ENCODE results near the gene LRRC15. TPM values are rescaled to one million over a fixed set of nuclear protein-coding genes. Genes with fewer than 3 reads are reported as not detected.

The LRRC15 gene
- total RNA-seq, 1 experiment from 2014 or later, result 9.6 TPM

DNA sequence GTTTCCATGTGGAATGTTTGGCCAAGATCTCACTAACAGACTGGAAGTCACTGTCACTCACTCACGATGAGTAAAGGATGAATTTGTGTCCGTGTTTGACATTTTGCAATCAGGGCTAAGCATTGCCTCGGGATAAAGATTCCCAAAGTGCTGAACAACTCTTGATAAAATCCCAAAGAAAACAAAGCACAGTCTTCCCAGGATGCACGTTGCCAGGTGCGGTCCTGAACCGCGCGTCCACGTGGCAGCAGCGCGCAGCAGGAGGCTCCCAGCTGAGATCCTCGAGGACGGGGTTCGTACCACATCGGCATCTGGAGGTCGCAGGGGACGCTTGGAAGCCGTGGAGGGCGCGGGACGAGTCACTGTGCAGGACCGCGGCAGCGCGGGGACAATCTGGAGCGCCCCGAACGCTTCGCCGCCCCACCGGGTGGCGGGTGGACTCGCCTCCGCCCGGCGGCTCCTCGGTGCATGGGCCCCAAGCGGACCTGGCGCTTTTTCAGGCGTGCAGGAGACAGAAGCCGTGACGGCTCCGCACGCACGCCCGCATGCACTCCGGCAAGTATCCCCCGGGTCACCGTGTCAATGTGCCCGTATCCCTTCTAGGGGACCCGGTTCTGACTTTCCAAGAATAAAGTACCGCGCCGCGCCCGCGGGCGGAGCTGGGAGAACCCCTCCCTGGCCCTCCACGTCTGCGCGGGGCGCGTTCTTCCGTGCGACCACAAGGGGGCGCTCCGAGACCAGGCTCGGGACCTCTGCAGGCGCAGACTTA is 36.1 kb downstream of the LRRC15 start:
- peak; percentile 86 for DNase-seq (ENCODE audit: low read depth)

DNA sequence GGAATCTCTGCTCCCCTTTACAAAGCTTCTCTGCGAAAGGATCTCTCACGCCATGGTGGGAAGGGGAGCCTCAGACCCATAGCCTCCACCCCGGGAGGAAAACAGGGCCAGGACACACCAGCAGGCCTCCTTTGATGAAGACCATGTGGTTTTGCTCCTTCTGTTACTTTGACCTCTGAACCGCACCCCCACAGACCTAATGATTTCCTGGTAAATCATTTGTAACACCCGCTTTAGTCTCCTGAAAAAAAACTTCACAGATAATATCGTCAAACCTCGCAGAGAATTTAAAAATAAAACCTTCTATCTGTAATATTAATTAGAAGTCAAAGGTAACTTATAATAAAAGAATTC is 36.7 kb downstream of the LRRC15 start:
- DNase-seq (ENCODE audit: low read depth), result no peak

DNA sequence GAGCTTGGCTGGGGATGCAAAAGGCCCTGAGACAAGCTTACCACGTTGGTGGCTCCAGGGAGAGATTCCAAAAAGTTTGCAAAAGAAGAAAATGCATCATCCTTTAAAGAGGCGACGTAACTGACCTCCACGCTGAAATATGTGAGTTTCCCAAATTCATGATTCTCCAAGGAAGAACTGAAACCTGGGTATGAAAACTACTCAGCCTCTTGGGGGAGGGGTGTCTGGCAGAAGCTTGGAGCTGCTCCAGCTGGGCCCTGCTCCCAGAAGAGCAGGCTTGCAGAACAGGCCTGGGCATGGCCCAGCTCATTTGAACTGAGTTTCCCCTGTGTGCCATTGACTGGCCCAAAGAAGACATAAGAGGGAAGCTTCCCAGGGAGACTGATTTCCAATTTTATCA is 39.0 kb downstream of the LRRC15 start:
- peak; percentile 54 for DNase-seq (ENCODE audit: low read depth)

DNA sequence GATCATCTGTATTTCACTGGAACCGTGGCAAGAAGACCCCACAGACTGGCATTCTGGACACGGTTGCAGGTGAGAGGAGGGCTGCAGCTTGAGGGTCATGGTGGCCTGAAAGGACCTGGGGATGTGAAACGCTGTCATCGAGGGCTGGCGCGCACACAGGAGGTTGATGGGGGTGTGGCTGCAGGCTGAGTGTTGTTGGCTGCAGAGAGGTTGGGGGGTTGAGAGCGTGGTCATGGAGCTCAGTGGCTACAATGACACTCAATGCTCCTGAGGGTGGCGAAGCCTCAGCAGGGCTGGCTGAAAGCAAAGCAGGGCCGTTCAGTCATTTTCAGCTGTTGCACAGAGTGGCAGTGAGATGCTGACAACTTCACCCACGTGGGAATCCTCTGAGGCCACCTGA is 39.4 kb downstream of the LRRC15 start:
- no peak for DNase-seq (ENCODE audit: low read depth)

DNA sequence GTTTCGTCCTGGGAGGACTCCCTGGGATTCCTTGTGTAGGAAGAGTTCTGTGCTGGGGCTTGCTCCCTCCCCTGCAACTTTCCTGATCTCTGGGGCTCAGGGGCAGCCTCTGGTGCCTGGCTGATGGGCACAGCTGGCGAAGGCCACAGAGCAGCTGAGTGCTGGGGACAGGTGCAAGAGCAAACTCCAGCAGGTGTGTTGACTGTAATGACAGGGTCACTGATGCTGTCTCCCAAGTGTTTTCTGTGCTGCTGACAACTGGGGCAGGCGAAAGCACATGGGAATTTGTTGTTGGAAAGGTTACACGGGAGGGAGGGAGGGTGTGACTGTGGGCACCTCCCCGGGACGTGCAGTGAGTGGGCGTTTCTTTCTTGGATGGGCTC is 40.0 kb downstream of the LRRC15 start:
- no peak for DNase-seq (ENCODE audit: low read depth)

DNA sequence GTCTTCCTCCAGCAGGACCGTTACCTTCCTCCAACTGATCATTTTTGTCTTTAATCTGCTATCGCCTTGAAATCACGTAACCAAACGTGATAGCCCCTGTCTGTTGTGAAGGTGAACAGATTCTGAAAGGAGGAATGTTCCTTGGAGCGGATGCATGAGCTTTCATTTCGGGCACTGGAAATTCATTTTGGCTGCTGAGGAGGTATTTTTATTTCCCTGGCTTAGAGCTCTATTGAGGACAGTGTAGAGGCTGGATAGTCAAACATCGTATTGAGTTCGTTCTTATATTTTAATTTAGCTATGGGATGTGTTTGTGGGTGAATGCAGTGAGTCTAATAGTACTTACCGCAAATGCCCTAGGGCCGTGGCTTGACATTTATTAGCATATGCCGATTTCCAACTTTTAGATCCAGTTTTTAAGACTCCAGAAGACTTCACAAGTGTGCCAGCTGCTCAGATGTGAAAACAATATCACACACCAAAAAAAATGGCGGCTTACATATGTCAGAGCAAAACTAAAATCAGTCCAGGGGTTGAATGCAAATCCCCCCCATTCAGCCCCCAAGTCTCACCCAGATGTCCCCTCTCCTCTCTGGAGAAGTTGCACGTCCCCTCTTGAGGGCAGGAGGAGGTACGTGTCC is 40.5 kb downstream of the LRRC15 start:
- DNase-seq (ENCODE audit: low read depth), result no peak

DNA sequence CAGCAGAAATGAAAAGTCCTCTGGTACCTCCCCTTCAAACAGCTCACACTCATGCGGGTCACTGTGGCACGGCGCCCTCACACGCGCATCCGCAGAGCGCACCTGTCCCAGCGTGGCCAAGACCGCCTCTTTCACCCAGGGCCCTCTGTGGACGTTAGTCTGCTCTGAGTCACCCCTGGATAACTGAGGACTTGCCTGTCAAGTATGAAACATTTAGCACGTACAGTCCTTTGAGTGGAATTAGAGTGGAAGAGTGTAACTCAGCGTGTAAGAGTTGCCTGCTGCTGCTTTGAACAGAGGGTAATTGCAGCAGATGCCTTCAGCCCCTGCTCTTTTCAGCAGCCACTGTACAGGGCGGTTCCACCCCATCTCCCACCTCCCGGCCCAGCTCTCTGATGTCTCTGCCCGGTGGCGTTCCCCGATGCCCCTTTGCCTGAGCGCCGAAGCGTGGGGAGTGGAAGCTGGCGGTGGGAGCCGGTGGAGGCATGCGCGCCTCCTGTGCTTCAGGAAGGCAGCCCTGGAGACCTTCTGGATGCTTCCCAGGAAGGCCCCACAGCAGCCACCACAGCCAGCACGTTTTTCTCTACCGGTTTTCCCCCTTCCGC is 41.4 kb downstream of the LRRC15 start:
- DNase-seq (ENCODE audit: low read depth), result peak; percentile 90

DNA sequence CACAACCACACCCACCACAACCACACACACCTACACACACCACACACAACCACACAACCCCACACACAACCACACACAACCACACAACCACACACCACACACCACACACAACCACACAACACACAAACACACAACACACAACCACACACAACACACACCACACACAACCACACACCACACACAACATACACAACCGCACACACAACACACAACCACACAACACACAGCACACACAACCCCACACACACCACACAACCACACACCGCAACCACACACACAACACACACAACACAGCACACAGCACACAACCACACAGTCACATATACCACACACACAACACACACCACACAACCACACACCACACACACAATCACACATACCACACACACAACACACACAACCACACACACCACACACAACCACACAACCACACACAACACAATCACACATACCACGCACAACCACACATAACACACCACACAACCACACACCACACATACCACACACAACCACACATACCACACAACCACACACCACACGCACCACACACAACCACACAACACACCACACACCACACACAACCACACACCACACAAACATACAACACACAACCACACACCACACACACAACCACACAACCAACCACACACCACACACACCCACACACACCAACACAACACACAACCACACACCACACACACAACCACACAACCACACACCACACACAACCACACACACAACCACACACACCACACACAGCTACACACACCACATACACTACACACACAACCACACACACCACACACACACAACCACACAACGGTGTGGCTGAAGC is 42.1 kb downstream of the LRRC15 start:
- no peak for DNase-seq (ENCODE audit: low read depth)

DNA sequence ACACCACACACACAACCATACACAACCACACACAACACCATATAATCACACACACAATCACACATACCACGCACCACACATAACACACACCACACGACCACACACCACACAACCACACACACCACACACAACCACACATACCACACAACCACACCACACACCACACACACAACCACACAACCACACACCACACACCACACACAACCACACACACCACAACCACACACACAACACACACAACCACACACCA is 42.6 kb downstream of the LRRC15 start:
- no peak for DNase-seq (ENCODE audit: low read depth)

DNA sequence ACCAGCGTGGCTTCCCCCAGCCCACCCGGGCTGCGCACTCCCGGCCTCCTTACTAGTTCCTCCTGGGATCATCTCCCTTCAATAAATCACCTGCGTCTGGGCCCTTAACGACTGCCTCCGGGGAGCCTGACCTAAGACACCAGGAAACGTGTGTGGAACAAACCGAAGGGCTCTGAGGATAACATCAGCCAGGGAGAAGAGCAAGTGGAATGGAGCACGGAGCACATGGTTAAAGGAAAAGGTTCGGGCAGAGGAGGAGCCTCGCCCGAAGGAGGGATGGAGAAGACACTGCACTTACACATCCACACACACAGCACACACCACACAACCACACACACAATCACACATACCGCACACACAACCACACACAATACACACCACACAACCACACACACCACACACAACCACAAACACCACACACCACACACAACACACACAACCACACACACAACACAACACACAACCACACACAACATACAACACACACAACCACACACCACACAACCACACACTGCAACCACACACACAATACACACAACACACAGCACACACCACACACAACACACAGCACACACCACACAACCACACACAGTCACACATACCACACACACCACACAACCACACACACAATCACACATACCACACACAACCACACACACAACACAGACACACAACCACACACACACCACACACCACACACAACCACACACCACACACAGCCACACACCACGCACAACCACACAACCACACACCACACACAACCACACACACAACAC is 43.2 kb downstream of the LRRC15 start:
- DNase-seq (ENCODE audit: low read depth), result peak; percentile 51

DNA sequence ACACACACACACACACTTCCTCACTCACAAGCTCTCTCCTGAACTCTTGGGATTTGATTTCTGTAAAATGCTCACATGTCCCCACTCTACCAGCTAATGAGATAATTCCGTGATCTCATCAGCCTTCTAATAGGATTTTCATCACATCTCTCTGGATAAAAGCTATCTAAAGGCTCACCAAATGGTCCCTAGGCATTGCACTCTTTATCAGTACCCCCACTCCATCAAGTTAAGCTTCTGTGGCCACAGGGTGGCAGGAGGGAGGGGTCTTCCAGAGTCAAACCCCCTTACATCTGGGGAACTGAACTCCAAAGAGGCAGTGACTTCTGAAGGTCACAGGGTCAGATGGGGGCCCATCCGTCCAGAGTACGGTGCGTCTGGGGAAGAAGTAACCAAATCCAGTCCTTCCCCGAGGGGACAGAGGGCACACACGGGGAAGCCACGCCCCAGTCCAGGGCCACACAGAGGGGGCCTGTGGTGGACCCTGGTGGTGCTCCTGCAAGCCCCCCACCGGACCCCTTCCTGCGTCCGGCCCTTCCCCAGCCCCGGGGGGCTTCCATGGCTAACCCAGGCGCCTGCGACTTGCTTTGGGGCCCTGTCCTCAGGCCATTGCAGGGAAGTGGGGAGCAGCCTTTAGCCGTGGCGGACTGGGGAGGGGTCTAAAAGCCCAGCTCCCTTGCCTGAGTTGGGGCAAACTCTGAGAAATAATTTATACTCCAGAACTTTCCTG is 44.0 kb downstream of the LRRC15 start:
- DNase-seq (ENCODE audit: low read depth), result no peak

DNA sequence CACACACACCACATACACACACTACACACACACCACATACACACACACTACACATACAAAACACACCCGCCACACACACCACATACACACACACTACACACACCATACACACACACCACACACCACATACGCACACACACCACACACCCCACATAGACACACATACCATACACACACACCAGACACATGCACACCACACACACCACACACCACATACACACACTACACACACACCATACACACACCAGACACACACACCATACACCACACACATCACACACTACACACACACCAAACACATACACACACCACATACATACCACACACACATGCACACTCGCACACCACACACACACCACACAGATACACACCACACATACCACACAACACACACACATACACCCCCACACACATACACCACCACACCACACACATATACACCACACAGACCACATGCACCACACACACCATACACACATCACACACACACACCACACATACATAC is 44.7 kb downstream of the LRRC15 start:
- DNase-seq (ENCODE audit: low read depth), result no peak

DNA sequence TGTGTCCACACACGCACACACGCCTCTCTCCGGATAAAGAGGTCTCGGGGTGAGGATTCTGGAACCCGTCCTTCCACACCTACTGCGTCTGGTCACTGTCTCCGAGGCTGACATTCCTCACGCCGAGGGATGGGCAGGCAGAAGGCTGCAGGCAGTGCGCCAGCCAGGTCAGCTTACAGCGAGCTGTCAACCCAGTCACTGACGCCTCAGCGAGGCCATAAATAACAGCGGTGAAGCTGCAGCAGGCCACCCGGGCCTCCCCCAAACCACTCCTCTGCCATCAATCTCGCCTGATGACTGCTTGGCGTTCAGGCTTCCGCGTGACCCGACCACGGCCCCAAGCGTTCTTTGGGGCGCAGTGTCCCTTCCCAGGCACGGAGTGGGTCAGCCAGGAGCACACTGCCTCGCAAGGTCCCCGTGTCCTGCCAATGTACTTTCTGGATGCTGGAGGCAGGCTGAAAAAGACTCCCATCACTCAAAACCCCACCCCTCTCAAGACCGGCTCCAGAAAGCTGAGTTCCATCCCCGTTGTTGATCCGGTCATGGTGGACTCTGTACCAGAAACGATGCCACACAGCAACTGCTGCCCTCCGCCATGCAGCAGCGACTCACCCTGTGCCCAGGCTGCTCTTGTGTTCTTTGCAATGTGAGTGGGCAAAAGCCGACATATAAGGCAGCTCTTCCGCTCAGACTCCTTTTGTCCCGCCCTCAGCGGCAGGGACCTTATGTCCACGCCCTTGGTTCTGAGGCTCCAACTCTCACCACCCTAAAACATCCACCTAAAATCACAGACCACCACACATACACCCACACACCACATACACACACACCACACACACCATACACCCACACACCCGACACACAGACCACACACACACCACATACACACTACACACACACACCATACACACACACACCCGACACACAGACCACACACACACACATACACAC is 45.5 kb downstream of the LRRC15 start:
- peak; percentile 81 for DNase-seq (ENCODE audit: low read depth)

DNA sequence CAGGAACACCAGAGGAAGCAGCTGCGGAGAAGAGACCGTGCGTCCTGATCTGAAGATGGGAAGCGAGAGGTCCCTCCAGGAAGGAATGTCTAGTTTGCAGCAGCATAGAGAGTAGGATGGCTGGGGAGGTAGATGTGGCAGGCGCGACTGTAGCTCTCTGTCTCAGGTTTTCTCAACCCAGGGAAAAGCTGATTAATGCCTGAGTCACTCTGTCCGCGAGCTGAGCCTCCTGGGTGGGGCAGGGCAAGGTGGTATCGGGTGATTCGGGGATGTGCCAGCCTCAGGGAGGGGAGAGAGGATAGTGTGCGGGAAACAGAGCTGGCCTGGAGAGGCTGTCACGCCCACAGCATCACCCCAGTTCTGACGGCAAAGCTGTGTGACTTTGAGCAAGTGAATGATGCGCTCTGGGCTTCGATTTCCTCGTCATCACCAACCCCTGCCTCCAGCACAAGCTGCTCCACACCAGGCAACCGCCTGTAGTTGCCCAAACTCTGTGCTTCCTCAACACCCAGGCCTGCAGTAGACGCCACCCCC is 46.8 kb downstream of the LRRC15 start:
- peak; percentile 97 for DNase-seq (ENCODE audit: low read depth)

DNA sequence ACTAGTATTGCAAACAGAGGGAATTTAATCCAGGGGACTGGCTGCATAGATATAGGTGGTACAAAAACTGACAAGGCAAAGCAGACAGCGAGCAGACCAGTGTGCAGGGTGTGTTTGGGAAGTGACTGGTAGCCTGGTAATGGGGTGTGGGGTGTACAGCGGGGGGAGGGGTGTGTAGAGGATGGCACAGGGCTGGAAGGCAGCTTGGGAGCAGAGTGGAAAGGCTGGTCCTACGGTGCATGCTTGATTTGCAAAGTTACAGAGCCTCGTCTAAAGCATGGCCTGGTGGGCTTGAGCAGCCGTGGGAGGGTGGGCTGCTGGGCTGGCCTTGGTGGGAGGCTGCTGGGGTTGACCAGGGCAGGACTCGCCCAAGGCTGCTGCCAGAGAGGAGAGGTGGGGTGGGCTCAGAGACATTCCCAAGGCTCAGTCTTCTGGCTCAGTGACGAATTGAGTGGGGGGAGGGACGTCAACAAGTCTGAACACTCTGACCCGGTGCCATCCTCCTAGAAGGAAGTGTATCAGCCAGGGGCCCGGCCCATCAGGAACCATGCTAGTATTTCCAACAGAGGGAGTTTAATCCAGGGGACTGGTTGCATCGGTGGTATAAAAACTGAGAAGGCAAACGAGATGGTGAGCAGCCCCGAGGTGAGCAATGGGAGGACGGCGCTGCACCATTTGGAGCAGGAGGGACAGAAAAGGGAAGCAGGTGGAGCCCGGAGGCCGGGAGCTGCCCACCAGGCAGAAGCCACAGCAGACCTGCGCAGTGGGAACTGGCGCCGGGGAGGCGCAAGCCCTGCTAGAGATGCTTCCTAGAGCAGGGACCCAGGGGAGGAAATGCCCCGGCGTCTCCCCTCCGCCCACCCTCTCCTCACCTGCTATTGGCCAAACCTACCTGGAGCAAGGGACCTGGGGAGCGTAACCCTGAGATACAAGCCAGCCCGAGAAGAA is 47.6 kb downstream of the LRRC15 start:
- no peak for DNase-seq (ENCODE audit: low read depth)

DNA sequence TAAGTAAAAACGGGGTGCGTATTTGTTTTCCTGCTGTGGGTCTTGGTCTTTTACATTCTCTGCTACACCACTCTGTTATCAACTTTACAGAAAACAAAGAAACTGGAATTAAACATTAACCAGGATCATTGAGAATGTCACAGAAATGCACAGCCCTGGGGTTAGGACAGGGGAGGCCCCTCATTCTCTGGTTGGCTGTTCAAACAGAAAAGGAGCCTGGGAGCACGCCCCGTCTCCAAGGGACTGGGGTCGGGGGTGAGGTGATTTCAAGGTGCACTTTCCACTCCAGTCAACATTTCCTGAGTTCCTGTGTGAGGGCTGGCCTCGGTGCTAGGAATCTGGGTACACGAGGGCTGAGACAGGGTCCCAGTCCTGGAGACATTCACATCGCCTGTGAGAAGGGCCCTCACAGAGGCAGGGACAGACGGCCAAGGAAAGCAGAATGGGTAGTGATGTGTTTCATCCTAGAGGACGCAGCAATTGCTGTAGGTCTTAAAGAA is 48.7 kb downstream of the LRRC15 start:
- DNase-seq (ENCODE audit: low read depth), result no peak

DNA sequence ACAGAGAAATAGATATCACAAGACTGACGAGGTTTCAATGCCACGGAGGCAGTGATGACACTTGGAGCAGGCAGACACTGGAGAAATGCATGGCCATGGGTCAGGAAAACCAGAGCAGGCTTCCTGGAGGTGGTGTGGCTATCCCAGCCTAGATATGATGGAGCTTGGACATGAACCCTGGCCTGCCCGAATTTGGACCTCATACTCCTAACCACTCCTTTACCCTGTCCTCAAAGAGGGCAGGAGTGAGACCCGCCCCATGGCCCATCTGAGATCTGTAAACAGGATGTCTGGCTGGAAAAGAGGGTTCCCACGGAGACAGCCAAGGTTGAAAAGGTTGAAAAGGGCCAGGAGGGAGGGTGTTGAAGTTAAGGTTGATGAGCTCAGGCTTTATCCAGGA is 49.4 kb downstream of the LRRC15 start:
- DNase-seq (ENCODE audit: low read depth), result no peak

DNA sequence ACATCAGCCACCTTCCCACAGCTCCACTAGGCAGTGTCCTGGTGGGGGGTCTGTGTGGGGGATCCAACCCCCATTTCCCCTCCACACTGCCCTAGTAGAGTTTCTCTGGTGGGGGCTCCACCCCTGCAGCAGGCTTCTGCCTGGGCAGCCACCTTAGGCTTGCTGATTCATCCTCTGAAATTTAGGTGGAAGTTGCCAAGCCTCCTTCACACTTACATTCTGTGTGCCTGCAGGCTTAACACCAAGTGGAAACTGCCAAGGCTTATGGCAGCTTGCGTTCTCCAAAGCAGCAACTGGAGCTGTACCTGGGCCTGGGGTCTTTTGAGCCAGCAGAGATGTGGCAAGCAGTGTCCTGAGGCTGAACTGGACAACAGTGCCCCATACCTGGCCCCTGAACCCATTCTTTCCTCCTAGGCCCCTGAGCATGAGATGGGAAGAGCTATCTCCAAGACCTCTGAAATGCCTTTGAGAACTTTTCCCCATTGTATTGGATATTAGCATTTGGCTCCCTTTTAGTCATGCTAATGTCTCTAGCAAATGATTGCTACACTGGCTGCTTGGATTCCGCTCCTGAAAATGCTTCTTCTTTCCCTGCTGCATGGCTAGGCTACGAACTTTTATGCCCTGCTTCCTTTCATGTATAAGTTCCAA is 50.9 kb downstream of the LRRC15 start:
- DNase-seq (ENCODE audit: low read depth), result no peak

Data from M059J (cell line).